Limb (tissue), 2 donors: Measurements from ENCODE around the gene MEF2C.
"Not testable (repeated sequence)": the region's sequence is repeated elsewhere in the genome, so short reads cannot be mapped to it uniquely, and the experiment has no call there.

Experiments used
- DNase-seq, 2 donors: peaks; one replicate each; pipeline ENCODE4 v3.0.0-alpha.2; 2016; ENCODE audit errors: extremely low spot score in 2 of 2

The MEF2C gene

GRCh38 chr5:88862547-88863175 lies 20.3 kb downstream of the MEF2C start:
- no peak for DNase-seq

- DNase-seq, result no peak
Observed at GRCh38 chr5:88861231-88861630, 21.8 kb downstream of the MEF2C start.

DNA sequence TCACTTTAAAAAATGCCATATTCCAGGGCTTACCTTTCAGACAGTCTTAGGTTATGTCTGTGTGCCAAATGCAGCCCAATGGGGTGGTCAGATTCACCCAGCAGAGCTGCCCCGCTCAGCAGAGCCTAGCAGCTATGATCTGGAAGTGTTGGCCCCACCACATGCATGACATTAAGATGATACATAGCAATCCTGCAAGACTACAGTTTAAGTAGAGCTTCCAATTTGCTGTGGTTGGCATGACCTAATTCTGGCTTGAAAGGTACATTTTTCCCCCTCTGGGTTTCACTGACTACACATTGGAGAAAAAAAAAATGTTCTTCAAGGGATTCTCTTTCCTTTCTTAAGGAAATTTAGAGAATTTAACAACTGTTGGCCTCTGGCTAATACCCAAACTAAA lies 22.5 kb downstream of the MEF2C start:
- DNase-seq, result no peak

DNA sequence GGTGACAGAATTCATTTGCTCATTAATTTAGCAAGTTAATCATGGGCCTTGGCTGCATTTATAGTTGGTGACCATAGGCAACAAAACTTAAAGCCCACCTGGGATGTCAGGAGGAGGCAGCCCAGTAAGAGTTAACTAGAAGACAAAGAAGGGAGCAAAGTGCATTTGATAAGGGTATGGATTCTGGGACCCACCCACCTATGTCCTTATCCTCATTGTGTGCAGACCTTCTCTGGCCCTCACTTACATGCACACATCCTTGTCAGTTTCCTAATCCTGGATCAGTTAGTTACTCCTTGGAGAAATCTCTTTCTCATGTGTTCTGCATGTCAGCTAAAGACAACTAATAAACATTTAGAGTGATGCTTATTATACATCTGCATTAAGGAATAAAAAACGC lies 24.6 kb downstream of the MEF2C start:
- no peak for DNase-seq

- not testable (repeated sequence) for DNase-seq
Observed at GRCh38 chr5:88856381-88856780, 26.6 kb downstream of the MEF2C start.

DNA sequence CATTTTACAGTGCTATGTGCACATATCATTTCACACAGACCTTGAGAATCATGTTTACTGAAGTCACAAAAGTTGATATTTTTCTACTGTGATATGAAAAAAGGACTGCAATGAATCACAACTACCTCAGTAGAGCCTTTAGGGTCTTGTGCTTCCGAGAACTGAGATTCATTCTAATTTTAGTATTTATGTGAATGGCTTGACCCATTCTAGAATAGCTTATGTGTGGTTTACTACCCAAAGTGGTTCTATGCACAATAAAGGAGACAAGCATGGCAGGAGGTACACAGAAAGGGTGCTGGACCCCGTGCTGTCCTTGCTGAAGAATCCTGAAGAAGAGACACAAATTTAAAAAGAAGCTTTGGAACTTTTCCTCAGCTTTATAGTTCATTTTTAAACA lies 28.2 kb downstream of the MEF2C start:
- no peak for DNase-seq

DNA sequence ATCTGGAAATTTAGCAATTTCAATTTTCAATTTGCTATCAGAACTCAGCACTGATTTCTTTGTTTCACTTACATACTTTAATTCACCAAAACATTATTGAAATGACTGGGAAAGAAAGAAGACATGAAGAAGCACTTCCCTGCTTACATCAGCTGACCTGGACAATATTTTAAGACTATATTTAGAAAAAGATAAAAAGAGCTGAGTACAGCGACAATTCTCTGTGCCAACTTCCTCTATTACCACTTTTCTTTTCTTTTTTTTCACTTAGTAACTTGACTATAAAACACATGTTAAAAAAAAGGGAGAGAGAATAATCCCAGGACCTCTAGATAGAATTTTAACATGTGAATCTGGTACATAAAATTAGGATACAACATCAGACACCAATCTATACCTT lies 35.6 kb downstream of the MEF2C start:
- DNase-seq, result no peak

DNA sequence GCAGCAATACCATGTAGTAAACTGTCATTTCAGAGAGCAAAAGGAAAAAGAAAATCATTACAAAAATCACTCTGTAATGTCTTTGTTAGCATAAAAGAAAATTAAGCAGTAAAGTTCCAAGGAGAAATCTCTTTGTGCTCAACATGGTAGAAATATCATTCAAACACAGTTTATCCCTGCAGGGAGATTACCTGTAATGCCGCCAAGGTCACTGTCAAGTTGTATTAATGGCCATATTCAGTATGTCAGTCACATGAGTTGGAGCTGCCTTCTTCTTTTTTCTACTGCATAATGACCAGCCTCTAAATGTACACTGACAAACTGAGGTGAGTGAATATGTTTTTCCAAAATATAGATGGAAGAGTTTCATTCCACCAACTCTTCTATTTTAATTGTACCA lies 36.5 kb downstream of the MEF2C start:
- no peak for DNase-seq

- DNase-seq, result no peak
Observed at GRCh38 chr5:88845081-88845697, 37.8 kb downstream of the MEF2C start.

GRCh38 chr5:88842784-88843183 lies 40.2 kb downstream of the MEF2C start:
- no peak for DNase-seq

- DNase-seq, result no peak
Observed at GRCh38 chr5:88841212-88841611, 41.8 kb downstream of the MEF2C start.

GRCh38 chr5:88840495-88840894 lies 42.5 kb downstream of the MEF2C start:
- no peak for DNase-seq

GRCh38 chr5:88839238-88839637 lies 43.7 kb downstream of the MEF2C start:
- DNase-seq, result no peak

- DNase-seq, result no peak
Observed at GRCh38 chr5:88838500-88838899, 44.5 kb downstream of the MEF2C start.

DNA sequence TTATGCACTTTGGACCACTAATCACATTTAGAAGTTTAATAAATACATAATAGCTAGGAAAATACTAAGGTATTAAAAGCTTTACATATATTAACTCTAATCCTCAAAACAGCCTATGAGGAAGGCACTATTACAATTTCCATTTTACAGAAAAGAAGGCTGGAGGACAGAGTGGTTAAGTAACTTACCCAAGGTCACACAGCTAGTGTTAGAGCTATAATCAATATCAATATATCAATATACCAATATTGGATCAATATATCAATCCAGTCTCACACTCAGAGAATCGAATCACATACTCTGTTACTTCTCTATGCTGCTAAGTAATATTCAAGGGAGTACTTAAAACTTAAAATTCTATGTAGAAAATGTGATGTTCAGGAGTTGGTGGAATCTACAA lies 45.2 kb downstream of the MEF2C start:
- DNase-seq, result no peak

GRCh38 chr5:88837222-88837621 lies 45.8 kb downstream of the MEF2C start:
- DNase-seq, result no peak

DNA sequence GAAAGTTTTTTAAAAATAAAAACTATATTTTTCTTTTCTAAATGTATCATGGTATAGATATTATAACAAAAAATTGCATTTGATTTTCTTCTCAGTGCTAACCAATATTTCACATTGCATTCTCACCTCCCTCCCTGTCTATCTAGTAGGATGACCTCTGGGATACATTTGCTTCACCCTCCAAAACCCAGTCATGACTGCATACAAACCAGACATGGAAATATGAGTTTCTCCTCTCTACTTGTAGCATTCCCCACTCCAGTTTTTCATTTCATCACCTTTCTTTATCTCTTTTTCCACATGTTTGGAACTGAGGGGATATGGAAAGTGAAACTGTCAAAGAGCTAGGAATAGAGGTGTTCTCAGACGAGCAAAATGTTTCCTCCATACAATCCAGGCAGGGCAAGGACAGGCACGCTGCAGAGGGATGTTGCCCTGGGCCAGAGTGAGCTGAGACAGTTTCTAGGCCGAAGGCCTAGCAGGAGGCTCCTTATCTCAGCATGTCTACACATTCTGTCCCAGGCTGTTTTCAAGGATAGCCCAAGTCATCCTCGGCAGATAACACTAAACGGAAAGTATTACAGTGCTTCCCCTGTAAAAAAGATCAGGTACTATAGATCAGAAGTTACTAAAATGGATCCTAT lies 46.7 kb downstream of the MEF2C start:
- no peak for DNase-seq

DNA sequence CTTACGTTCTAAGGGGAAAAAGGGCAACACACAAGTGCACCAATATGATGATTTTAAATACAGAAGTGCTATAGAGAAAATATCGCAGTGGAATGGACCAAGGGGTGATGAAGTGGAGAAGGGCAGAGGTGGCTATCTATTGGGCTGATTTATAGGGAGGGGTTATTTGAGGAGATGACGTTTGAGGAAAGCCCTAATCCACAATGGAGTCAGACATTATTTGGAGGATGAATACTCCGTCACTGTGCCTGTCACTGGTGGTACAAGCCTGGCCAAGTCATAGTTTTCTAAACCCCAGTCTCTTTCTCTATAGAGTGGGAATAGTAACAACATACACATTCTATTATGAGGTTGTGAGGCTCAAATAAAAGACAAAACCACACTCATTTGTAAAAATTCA lies 48.5 kb downstream of the MEF2C start:
- no peak for DNase-seq

- no peak for DNase-seq
Observed at GRCh38 chr5:88834131-88834462, 48.9 kb downstream of the MEF2C start.

DNA sequence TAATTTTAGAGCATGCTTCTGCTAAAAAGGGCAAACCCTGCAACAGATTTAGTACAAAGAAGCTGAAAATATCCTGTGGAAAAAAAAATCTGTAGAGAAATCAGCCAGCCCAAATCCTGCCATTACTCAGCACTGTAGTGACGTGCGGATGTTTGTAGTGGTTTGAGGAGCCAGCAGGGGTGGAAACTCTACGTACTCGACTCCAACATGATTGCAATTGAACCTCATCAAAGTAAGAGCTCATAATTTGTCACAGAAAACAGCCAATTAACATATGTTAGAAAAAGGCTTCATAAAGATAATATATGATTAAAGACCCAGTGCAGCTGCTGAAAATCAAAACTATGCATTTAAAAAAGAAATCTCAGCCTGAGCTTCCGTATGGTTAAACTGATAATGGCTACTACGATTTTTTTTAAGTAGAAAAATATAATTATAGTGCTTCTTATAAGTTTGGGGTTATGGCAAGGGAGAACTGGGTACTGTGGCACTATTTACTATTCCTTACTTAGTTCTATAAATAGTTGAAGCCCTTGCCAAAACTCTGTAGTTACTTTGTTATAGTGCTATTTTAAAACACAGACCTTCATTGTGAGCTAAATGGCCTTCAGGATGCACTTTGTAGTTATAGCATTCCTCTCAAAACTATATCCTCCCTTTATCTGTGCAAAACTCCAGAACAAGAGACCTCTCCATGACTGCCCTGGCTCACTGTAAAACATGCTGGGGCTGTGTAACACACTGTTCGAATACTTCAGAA lies 49.4 kb downstream of the MEF2C start:
- peak in 1 of 2 donors; percentile 55 for DNase-seq

DNA sequence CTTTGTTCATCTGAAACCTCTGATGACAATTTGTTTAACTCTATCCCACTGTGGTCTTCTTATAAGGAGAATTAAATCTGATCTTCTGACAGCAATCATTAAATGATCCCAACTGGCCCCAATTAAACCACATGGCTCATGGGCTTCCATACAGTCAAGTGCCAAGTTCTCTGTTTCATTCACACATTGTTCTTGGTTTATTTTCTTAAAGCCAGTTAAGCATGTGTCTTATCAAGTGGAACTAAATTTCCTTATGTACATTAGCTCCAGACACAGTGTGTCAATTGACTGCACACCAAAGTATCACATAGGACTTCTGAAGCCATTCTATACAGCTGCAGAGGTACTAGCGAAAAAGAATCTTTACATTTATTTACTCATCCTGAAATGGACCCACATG lies 51.2 kb downstream of the MEF2C start:
- no peak for DNase-seq

GRCh38 chr5:88830567-88830966 lies 52.4 kb downstream of the MEF2C start:
- DNase-seq, result no peak

DNA sequence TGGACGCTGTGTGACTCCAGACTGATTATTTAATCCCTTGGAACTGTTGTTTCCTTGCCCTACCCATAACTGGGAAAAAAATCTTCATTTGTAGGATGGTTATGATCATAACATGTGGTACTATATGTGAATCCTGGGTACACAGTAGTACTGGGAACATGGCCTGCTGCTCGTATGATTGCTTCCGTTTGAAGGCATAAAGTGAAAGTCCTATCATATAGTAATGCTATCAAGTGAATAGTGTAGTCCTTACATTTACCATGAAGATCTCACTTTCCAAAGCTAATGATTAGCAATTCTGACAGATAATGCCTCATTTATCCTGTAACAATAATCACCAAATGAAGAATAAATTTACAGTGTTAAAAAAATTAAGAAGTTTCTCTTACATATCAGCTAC lies 53.2 kb downstream of the MEF2C start:
- no peak for DNase-seq
